ENCODE measurements around the gene ASPDH. TPM values are rescaled to one million over a fixed set of nuclear protein-coding genes. Genes with fewer than 3 reads are reported as not detected.

ASPDH gene
- total and polyA plus RNA-seq, 2 donors (not counting 3 experiments of a cell fraction or from before 2014, with no cell fraction given) = not detected

GRCh38 chr19:50509366-50509765, 4.3 kb downstream of the ASPDH start:
- dilution Hi-C loops (cut with MboI; ENCODE audit: extremely low pct_ligation_motif_present, low sequenced_read_pairs) = no loop called here
- Histone ChIP-seq H3K79me2 (ENCODE audit: control insufficient read depth, insufficient read depth, low read length) (no peaks in the 10 kb centered on the region), H3K4me2 (ENCODE audit: insufficient read depth, low read length) (no peak overlapping the region)

More at GRCh38 chr19:50509366-50509765, 4.3 kb downstream of the ASPDH start:
- no peaks in the 10 kb centered on the region for H4K20me1 ChIP-seq (replicated peaks; ENCODE audit: control insufficient read depth, extremely low read depth, insufficient read depth, low read length)
- H3K9me1 ChIP-seq (replicated peaks; ENCODE audit: control insufficient read depth, extremely low read depth, insufficient read depth, low read length) = no peaks in the 10 kb centered on the region
- no peaks in the 10 kb centered on the region for H3K9me3 ChIP-seq (replicated peaks; ENCODE audit: control insufficient read depth, insufficient read depth, low read length)
- CTCF ChIA-PET = interaction anchor here (1.1 kb wide), 1 partner anchor 152 kb away, joined by 5 read pairs; no protein-coding TSS in a partner anchor
- H3K27ac ChIP-seq (ENCODE audit: insufficient read depth, low read depth, low read length) = no peak overlapping the region
- no peak overlapping the region for H3K4me3 ChIP-seq (replicated peaks in 1 of 3; ENCODE audit: insufficient read depth in 1 of 3, low read depth in 1 of 3, low read length in 3 of 3)
- no peaks in the 10 kb centered on the region for H3K27me3 ChIP-seq (ENCODE audit: control insufficient read depth in 2 of 2, insufficient read depth in 2 of 2, low read length in 2 of 2)
- H3K36me3 ChIP-seq (ENCODE audit: control insufficient read depth in 2 of 2, extremely low read depth in 1 of 2, insufficient read depth in 2 of 2, low read length in 2 of 2) = no peaks in the 10 kb centered on the region
- no peak for DNase-seq (ENCODE audit: low read depth, low spot score)
- no peak overlapping the region for H3K9ac ChIP-seq (replicated peaks; ENCODE audit: extremely low read depth, insufficient read depth, low read length)
- FAIRE-seq = no peak
- no TSS peak for BruUV-seq (replicated peaks)
- peaks cover 7% of the 10 kb centered on the region for H3K4me1 ChIP-seq (ENCODE audit: control insufficient read depth, extremely low read depth, insufficient read depth, low read length)
- POLR2A ChIA-PET = no interaction called here
- intact Hi-C loops (cut with micrococcal nuclease) = no loop called here
- H2AFZ ChIP-seq (ENCODE audit: low read depth, low read length) = no peak overlapping the region
- TF ChIP-seq CTCF (IDR thresholded peaks at IDR 0.05; ENCODE audit: extremely low read depth in 1 of 2, insufficient read depth in 1 of 2, low read depth in 1 of 2, low read length in 2 of 2) (no peak), GATA2 (IDR thresholded peaks at IDR 0.05; ENCODE audit: insufficient read depth, insufficient read length, low read depth, low read length) (no peak), POLR2AphosphoS5 (IDR thresholded peaks at IDR 0.05; ENCODE audit: insufficient read depth, low read depth, low read length) (no peak), FOS (IDR thresholded peaks at IDR 0.05; ENCODE audit: borderline replicate concordance, insufficient read depth, low read length) (no peak), JUN (IDR thresholded peaks at IDR 0.05; ENCODE audit: borderline replicate concordance, insufficient read depth, insufficient read length, low read depth) (no peak), POLR2A (IDR thresholded peaks at IDR 0.05; ENCODE audit: low read depth, low read length) (no peak), MAX (IDR thresholded peaks at IDR 0.05; ENCODE audit: insufficient read depth, insufficient read length) (no peak), EZH2 (IDR thresholded peaks at IDR 0.05; ENCODE audit: borderline replicate concordance, low read depth, low read length, severe bottlenecking) (no peak), MYC (IDR thresholded peaks at IDR 0.05; ENCODE audit: low read depth, low read length) (no peak)

All from endothelial cell of umbilical vein (primary cell).